Keratinocyte (primary cell): ENCODE measurements around the gene TRAM2.

Source experiments
- EZH2 ChIP-seq: IDR thresholded peaks from one replicate; pipeline ENCODE4 v1.6.1; 2012; ENCODE audit warnings: inconsistent platforms, mild to moderate bottlenecking, low read length, moderate library complexity
- TF ChIP-seq, protein P1 (sequence below), 3 experiments: IDR thresholded peaks in 1 of 3; conservative IDR thresholded peaks in 1 of 3; optimal IDR thresholded peaks in 1 of 3; 2 replicates in 2 of 3; 3 replicates in 1 of 3; pipeline versions ENCODE3 to v1.5.1; 2011; ENCODE audit warnings: low read length in 3 of 3, mild to moderate bottlenecking in 3 of 3, moderate library complexity in 2 of 3, control low read depth in 1 of 3, inconsistent platforms in 1 of 3; ENCODE audit not compliant: insufficient read depth in 2 of 3; ENCODE audit errors: extremely low read depth in 1 of 3

- TF ChIP-seq, protein P1, sequence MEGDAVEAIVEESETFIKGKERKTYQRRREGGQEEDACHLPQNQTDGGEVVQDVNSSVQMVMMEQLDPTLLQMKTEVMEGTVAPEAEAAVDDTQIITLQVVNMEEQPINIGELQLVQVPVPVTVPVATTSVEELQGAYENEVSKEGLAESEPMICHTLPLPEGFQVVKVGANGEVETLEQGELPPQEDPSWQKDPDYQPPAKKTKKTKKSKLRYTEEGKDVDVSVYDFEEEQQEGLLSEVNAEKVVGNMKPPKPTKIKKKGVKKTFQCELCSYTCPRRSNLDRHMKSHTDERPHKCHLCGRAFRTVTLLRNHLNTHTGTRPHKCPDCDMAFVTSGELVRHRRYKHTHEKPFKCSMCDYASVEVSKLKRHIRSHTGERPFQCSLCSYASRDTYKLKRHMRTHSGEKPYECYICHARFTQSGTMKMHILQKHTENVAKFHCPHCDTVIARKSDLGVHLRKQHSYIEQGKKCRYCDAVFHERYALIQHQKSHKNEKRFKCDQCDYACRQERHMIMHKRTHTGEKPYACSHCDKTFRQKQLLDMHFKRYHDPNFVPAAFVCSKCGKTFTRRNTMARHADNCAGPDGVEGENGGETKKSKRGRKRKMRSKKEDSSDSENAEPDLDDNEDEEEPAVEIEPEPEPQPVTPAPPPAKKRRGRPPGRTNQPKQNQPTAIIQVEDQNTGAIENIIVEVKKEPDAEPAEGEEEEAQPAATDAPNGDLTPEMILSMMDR (optimal IDR thresholded peaks at IDR 0.05 in 1 of 3, IDR thresholded peaks at IDR 0.05 in 1 of 3, conservative IDR thresholded peaks at IDR 0.05 in 1 of 3; ENCODE audit: extremely low read depth in 1 of 3, insufficient read depth in 2 of 3, low read length in 3 of 3) = no peak
- no peak for TF ChIP-seq EZH2
Measured at GRCh38 chr6:52495922-52496321, 80.9 kb downstream of the TRAM2 start.
